Neural crest cell (in vitro differentiated cells): ENCODE results near the gene ITSN2. TPM values are rescaled to one million over a fixed set of nuclear protein-coding genes. Genes with fewer than 3 reads are reported as not detected.

Experiments used
- DNase-seq: peaks from one replicate; pipeline ENCODE4 v3.0.0; 2021; ENCODE audit warnings: low read depth, mixed read lengths, low spot score
- H3K27ac Mint-ChIP-seq: one replicate; pipeline ENCODE4 v1.8.0; 2021; ENCODE audit warnings: mild to moderate bottlenecking, mixed read lengths; ENCODE audit not compliant: unreplicated experiment
- H3K27me3 Mint-ChIP-seq: 2 replicates; pipeline ENCODE4 v1.8.0; 2021; ENCODE audit warnings: low read depth, mild to moderate bottlenecking, mixed read lengths
- H3K36me3 Mint-ChIP-seq: 2 replicates; pipeline ENCODE4 v1.8.0; 2021; ENCODE audit warnings: low read depth, mild to moderate bottlenecking, mixed read lengths
- H3K4me1 Mint-ChIP-seq: 2 replicates; pipeline ENCODE4 v1.8.0; 2021; ENCODE audit warnings: mixed read lengths
- H3K4me3 Mint-ChIP-seq: one replicate; pipeline ENCODE4 v1.8.0; 2021; ENCODE audit warnings: mild to moderate bottlenecking, mixed read lengths
- H3K9me3 Mint-ChIP-seq: 2 replicates; pipeline ENCODE4 v1.8.0; 2021; ENCODE audit warnings: mixed read lengths
- total RNA-seq: library from RNA; stranded (reverse); gene quantifications from 2 replicates; pipeline ENCODE4 v1.2.1, GENCODE V29; 2021
- TF ChIP-seq, protein P1 (sequence below): fragments of 200-600 bp; sonication (generic); conservative IDR thresholded peaks from 2 replicates; pipeline ENCODE4 v1.5.0; 2021; ENCODE audit warnings: antibody characterized with exemption, mild to moderate bottlenecking

ITSN2 gene
- total RNA-seq, 1 donor from 2014 or later, result 13.6 TPM

- no peak for DNase-seq
- TF ChIP-seq, protein P1, sequence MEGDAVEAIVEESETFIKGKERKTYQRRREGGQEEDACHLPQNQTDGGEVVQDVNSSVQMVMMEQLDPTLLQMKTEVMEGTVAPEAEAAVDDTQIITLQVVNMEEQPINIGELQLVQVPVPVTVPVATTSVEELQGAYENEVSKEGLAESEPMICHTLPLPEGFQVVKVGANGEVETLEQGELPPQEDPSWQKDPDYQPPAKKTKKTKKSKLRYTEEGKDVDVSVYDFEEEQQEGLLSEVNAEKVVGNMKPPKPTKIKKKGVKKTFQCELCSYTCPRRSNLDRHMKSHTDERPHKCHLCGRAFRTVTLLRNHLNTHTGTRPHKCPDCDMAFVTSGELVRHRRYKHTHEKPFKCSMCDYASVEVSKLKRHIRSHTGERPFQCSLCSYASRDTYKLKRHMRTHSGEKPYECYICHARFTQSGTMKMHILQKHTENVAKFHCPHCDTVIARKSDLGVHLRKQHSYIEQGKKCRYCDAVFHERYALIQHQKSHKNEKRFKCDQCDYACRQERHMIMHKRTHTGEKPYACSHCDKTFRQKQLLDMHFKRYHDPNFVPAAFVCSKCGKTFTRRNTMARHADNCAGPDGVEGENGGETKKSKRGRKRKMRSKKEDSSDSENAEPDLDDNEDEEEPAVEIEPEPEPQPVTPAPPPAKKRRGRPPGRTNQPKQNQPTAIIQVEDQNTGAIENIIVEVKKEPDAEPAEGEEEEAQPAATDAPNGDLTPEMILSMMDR, result no peak
- H3K4me3 Mint-ChIP-seq, result no peak overlapping the region
- no peaks in the 10 kb centered on the region for H3K27me3 Mint-ChIP-seq
- no peaks in the 10 kb centered on the region for H3K36me3 Mint-ChIP-seq
- no peaks in the 10 kb centered on the region for H3K9me3 Mint-ChIP-seq
- no peak overlapping the region for H3K27ac Mint-ChIP-seq
- no peaks in the 10 kb centered on the region for H3K4me1 Mint-ChIP-seq
Measured at GRCh38 chr2:24392542-24393059, 32.3 kb upstream of the ITSN2 start.

DNA sequence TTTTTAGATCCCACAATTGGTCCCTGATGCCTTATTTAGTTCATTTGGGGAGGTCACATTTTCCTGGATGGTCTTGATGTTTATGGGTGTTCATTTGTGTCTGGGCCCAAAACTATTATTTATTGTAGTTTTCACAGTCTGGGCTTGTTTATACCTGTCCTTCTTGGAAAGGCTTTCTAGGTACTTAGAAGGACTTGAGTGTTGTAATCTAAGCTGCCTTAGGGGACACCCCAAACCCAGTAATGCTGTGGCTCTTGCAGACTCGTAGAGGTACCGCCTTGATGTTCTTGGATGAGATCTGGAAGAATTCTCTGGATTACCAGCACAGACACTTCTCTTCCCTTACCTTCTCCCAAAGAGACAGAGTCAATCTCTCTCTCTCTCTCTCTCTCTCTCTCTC is 25.0 kb upstream of the ITSN2 start:
- DNase-seq, result no peak
- H3K27ac Mint-ChIP-seq, result no peak overlapping the region

GRCh38 chr2:24382363-24383073 is 22.2 kb upstream of the ITSN2 start:
- TF ChIP-seq, protein P1, result peak; percentile 82

More for the DNA sequence above, 25.0 kb upstream of the ITSN2 start:
- no peaks in the 10 kb centered on the region for H3K4me1 Mint-ChIP-seq
- TF ChIP-seq, protein P1, result no peak
- H3K4me3 Mint-ChIP-seq, result no peak overlapping the region
- H3K36me3 Mint-ChIP-seq, result no peaks in the 10 kb centered on the region
- H3K9me3 Mint-ChIP-seq, result no peaks in the 10 kb centered on the region
- no peaks in the 10 kb centered on the region for H3K27me3 Mint-ChIP-seq

GRCh38 chr2:24380820-24381219 is 20.5 kb upstream of the ITSN2 start:
- no peak for DNase-seq
- TF ChIP-seq, protein P1, result no peak
- H3K9me3 Mint-ChIP-seq, result no peaks in the 10 kb centered on the region
- H3K27ac Mint-ChIP-seq, result no peak overlapping the region
- H3K4me3 Mint-ChIP-seq, result no peak overlapping the region
- no peaks in the 10 kb centered on the region for H3K36me3 Mint-ChIP-seq
- H3K27me3 Mint-ChIP-seq, result no peaks in the 10 kb centered on the region
- H3K4me1 Mint-ChIP-seq, result no peaks in the 10 kb centered on the region

More at GRCh38 chr2:24382363-24383073, 22.2 kb upstream of the ITSN2 start:
- H3K4me1 Mint-ChIP-seq, result no peaks in the 10 kb centered on the region
- peak; percentile 55 for DNase-seq
- no peaks in the 10 kb centered on the region for H3K9me3 Mint-ChIP-seq
- H3K36me3 Mint-ChIP-seq, result no peaks in the 10 kb centered on the region
- no peak overlapping the region for H3K4me3 Mint-ChIP-seq
- no peaks in the 10 kb centered on the region for H3K27me3 Mint-ChIP-seq
- H3K27ac Mint-ChIP-seq, result no peak overlapping the region

GRCh38 chr2:24375349-24376087 is 15.2 kb upstream of the ITSN2 start:
- TF ChIP-seq, protein P1, result no peak
- H3K27ac Mint-ChIP-seq, result no peak overlapping the region
- H3K9me3 Mint-ChIP-seq, result no peaks in the 10 kb centered on the region
- DNase-seq, result no peak
- no peaks in the 10 kb centered on the region for H3K4me1 Mint-ChIP-seq
- H3K4me3 Mint-ChIP-seq, result no peak overlapping the region
- H3K27me3 Mint-ChIP-seq, result no peaks in the 10 kb centered on the region
- H3K36me3 Mint-ChIP-seq, result no peaks in the 10 kb centered on the region
